Raji (cell line): ENCODE data around the gene COLEC12.

Experiments
- POLR2A ChIP-seq: IDR thresholded peaks from 2 replicates; pipeline ENCODE4 v1.6.1; 2011; ENCODE audit warnings: low read depth, low read length, control low read depth; ENCODE audit not compliant: insufficient read depth

The COLEC12 gene

GRCh38 chr18:306608-307255 is 193.8 kb downstream of the COLEC12 start:
- TF ChIP-seq POLR2A = no peak

- TF ChIP-seq POLR2A = no peak
Measured at GRCh38 chr18:305003-305501, 195.4 kb downstream of the COLEC12 start.

GRCh38 chr18:303607-304006 is 196.9 kb downstream of the COLEC12 start:
- no peak for TF ChIP-seq POLR2A

GRCh38 chr18:303011-303410 is 197.5 kb downstream of the COLEC12 start:
- TF ChIP-seq POLR2A = no peak

- TF ChIP-seq POLR2A = no peak
Measured at GRCh38 chr18:302097-302496, 198.4 kb downstream of the COLEC12 start.

GRCh38 chr18:297936-298335 is 202.6 kb downstream of the COLEC12 start:
- TF ChIP-seq POLR2A = no peak

GRCh38 chr18:295756-296490 is 204.6 kb downstream of the COLEC12 start:
- TF ChIP-seq POLR2A = no peak

GRCh38 chr18:294566-294965 is 205.9 kb downstream of the COLEC12 start:
- TF ChIP-seq POLR2A = no peak

- TF ChIP-seq POLR2A = no peak
Measured at GRCh38 chr18:293536-293935, 207.0 kb downstream of the COLEC12 start.

- TF ChIP-seq POLR2A = no peak
Measured at GRCh38 chr18:292271-292670, 208.2 kb downstream of the COLEC12 start.

GRCh38 chr18:289026-289425 is 211.5 kb downstream of the COLEC12 start:
- TF ChIP-seq POLR2A = no peak

GRCh38 chr18:286515-287310 is 213.8 kb downstream of the COLEC12 start:
- no peak for TF ChIP-seq POLR2A

- TF ChIP-seq POLR2A = no peak
Measured at GRCh38 chr18:285817-286216, 214.7 kb downstream of the COLEC12 start.

- no peak for TF ChIP-seq POLR2A
Measured at GRCh38 chr18:275486-275885, 225.0 kb downstream of the COLEC12 start.

GRCh38 chr18:274313-274712 is 226.2 kb downstream of the COLEC12 start:
- no peak for TF ChIP-seq POLR2A

GRCh38 chr18:273525-273924 is 227.0 kb downstream of the COLEC12 start:
- no peak for TF ChIP-seq POLR2A
